Breast epithelium (tissue), 3 donors: ENCODE measurements around the gene FBXO11.

Experiments used
- POLR2A ChIP-seq: fragments of 450-650 bp; IDR thresholded peaks from one replicate; pipeline ENCODE4 v1.6.1; 2016; ENCODE audit warnings: antibody characterized with exemption, mild to moderate bottlenecking, moderate library complexity
- TF ChIP-seq, protein P1 (sequence below), 3 donors: fragments of 450-650 bp; IDR thresholded peaks; one replicate each; pipeline ENCODE4 v1.5.1; 2016 to 2017; ENCODE audit warnings: antibody characterized with exemption in 3 of 3, mild to moderate bottlenecking in 3 of 3, moderate library complexity in 3 of 3

DNA sequence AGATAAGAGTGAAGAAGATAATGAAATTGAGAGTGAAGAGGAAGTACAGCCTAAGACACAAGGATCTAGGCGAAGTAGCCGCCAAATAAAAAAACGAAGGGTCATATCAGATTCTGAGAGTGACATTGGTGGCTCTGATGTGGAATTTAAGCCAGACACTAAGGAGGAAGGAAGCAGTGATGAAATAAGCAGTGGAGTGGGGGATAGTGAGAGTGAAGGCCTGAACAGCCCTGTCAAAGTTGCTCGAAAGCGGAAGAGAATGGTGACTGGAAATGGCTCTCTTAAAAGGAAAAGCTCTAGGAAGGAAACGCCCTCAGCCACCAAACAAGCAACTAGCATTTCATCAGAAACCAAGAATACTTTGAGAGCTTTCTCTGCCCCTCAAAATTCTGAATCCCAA lies 107.7 kb downstream of the FBXO11 start:
- TF ChIP-seq, protein P1, sequence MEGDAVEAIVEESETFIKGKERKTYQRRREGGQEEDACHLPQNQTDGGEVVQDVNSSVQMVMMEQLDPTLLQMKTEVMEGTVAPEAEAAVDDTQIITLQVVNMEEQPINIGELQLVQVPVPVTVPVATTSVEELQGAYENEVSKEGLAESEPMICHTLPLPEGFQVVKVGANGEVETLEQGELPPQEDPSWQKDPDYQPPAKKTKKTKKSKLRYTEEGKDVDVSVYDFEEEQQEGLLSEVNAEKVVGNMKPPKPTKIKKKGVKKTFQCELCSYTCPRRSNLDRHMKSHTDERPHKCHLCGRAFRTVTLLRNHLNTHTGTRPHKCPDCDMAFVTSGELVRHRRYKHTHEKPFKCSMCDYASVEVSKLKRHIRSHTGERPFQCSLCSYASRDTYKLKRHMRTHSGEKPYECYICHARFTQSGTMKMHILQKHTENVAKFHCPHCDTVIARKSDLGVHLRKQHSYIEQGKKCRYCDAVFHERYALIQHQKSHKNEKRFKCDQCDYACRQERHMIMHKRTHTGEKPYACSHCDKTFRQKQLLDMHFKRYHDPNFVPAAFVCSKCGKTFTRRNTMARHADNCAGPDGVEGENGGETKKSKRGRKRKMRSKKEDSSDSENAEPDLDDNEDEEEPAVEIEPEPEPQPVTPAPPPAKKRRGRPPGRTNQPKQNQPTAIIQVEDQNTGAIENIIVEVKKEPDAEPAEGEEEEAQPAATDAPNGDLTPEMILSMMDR (IDR thresholded peaks at IDR 0.05) = no peak
- TF ChIP-seq POLR2A = no peak
